Measurements from ENCODE around the gene SSH2. TPM values are rescaled to one million over a fixed set of nuclear protein-coding genes. Genes with fewer than 3 reads are reported as not detected.
A peak's percentile ranks its signal among the peaks of the same experiment; 100 is the strongest.

Gene SSH2
- total and polyA plus RNA-seq, 9 of the 15 experiments (the other 6 are each of a cell fraction or from before 2014, with no cell fraction given): 3.9 to 16.1 (median 10.2) TPM

- TF ChIP-seq PRDM10 (IDR thresholded peaks at IDR 0.05; ENCODE audit: partially characterized antibody) (peak; percentile 43), ATF6 (CRISPR knock-in tag; IDR thresholded peaks at IDR 0.05) (no peak), PBX2 (CRISPR knock-in tag; IDR thresholded peaks at IDR 0.05; ENCODE audit: low read depth) (no peak), PBX2 (tag; conservative IDR thresholded peaks at IDR 0.05; ENCODE audit: low read depth) (peak; percentile 69), ZBTB8A (IDR thresholded peaks at IDR 0.05; ENCODE audit: partially characterized antibody) (no peak), ZFP91 (CRISPR knock-in tag; IDR thresholded peaks at IDR 0.05) (no peak), DIDO1 (tag; IDR thresholded peaks at IDR 0.05; ENCODE audit: low read depth) (no peak), THRAP3 (IDR thresholded peaks at IDR 0.05; ENCODE audit: borderline replicate concordance) (no peak), CC2D1A (IDR thresholded peaks at IDR 0.05) (peak; percentile 63; the same call in 1 of the 2 replicates), ZBTB7A (IDR thresholded peaks at IDR 0.05; ENCODE audit: borderline replicate concordance, control insufficient read depth, low read depth, low read length) (peak; percentile 37; the same call in 1 of the 2 replicates), CSDE1 (IDR thresholded peaks at IDR 0.05) (no peak), CHD4 (IDR thresholded peaks at IDR 0.05; ENCODE audit: insufficient read depth, insufficient replicate concordance, low read depth, low read length, poor library complexity, severe bottlenecking) (no peak), PKNOX1 (IDR thresholded peaks at IDR 0.05) (peak; percentile 94), TFAP4 (CRISPR knock-in tag; IDR thresholded peaks at IDR 0.05; ENCODE audit: borderline replicate concordance) (peak; percentile 80)
Measured at GRCh38 chr17:29931231-29931932, 1.4 kb upstream of the SSH2 start (continued).
